ENCODE data around the gene USP24.

Gene USP24

GRCh38 chr1:55076356-55076755, 138.8 kb downstream of the USP24 start:
- Mint-ChIP-seq H3K4me3 (no peak overlapping the region), H3K27me3 (ENCODE audit: low read depth) (no peaks in the 10 kb centered on the region), H3K27ac (no peak overlapping the region), H3K9me3 (no peaks in the 10 kb centered on the region), H3K36me3 (ENCODE audit: low read depth) (peaks cover 77% of the 10 kb centered on the region), H3K4me1 (peaks cover 6% of the 10 kb centered on the region)
- TF ChIP-seq, protein P1, sequence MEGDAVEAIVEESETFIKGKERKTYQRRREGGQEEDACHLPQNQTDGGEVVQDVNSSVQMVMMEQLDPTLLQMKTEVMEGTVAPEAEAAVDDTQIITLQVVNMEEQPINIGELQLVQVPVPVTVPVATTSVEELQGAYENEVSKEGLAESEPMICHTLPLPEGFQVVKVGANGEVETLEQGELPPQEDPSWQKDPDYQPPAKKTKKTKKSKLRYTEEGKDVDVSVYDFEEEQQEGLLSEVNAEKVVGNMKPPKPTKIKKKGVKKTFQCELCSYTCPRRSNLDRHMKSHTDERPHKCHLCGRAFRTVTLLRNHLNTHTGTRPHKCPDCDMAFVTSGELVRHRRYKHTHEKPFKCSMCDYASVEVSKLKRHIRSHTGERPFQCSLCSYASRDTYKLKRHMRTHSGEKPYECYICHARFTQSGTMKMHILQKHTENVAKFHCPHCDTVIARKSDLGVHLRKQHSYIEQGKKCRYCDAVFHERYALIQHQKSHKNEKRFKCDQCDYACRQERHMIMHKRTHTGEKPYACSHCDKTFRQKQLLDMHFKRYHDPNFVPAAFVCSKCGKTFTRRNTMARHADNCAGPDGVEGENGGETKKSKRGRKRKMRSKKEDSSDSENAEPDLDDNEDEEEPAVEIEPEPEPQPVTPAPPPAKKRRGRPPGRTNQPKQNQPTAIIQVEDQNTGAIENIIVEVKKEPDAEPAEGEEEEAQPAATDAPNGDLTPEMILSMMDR (IDR thresholded peaks at IDR 0.05; ENCODE audit: unreplicated experiment in 3 of 3), result no peak

DNA sequence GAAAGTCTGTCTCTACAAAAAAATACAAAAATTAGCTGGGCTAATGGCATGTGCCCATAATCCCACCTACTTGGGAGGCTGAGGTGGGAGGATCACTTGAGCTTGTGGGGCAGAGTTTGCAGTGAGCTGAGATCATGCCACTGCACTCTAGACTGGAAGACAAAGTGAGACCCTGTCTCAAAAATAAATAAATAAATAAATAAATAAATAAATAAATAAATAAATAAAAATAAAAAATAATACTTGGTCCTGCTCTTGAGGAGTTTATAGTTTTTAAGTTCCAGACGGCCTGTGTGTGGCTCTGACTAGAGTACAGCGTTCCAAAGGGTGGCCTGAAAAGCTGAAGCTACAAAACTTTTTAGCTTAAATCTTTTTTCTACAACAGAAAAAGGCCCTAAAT, 140.7 kb downstream of the USP24 start:
- peaks cover 75% of the 10 kb centered on the region for H3K36me3 Mint-ChIP-seq (ENCODE audit: low read depth)
- H3K27me3 Mint-ChIP-seq (ENCODE audit: low read depth), result no peaks in the 10 kb centered on the region
- H3K4me3 Mint-ChIP-seq, result no peak overlapping the region
- H3K9me3 Mint-ChIP-seq, result no peaks in the 10 kb centered on the region
- TF ChIP-seq, protein P1 (IDR thresholded peaks at IDR 0.05; ENCODE audit: unreplicated experiment in 3 of 3), result no peak
- peaks cover 18% of the 10 kb centered on the region for H3K4me1 Mint-ChIP-seq
- H3K27ac Mint-ChIP-seq, result no peak overlapping the region

- Mint-ChIP-seq H3K4me1 (peaks cover 29% of the 10 kb centered on the region), H3K27me3 (ENCODE audit: low read depth) (no peaks in the 10 kb centered on the region), H3K27ac (no peak overlapping the region), H3K36me3 (ENCODE audit: low read depth) (peaks cover 74% of the 10 kb centered on the region), H3K9me3 (no peaks in the 10 kb centered on the region), H3K4me3 (no peak overlapping the region)
- TF ChIP-seq, protein P1 (IDR thresholded peaks at IDR 0.05; ENCODE audit: unreplicated experiment in 3 of 3), result no peak
Observed at GRCh38 chr1:55073187-55073916, 141.8 kb downstream of the USP24 start.

GRCh38 chr1:55071477-55071876, 143.7 kb downstream of the USP24 start:
- no peaks in the 10 kb centered on the region for H3K27me3 Mint-ChIP-seq (ENCODE audit: low read depth)
- H3K4me3 Mint-ChIP-seq, result no peak overlapping the region
- no peaks in the 10 kb centered on the region for H3K9me3 Mint-ChIP-seq
- TF ChIP-seq, protein P1 (IDR thresholded peaks at IDR 0.05; ENCODE audit: unreplicated experiment in 3 of 3), result peak in 2 of 3 experiments; percentile 34 to 56
- H3K36me3 Mint-ChIP-seq (ENCODE audit: low read depth), result peaks cover 72% of the 10 kb centered on the region
- H3K4me1 Mint-ChIP-seq, result peaks cover 38% of the 10 kb centered on the region
- no peak overlapping the region for H3K27ac Mint-ChIP-seq

DNA sequence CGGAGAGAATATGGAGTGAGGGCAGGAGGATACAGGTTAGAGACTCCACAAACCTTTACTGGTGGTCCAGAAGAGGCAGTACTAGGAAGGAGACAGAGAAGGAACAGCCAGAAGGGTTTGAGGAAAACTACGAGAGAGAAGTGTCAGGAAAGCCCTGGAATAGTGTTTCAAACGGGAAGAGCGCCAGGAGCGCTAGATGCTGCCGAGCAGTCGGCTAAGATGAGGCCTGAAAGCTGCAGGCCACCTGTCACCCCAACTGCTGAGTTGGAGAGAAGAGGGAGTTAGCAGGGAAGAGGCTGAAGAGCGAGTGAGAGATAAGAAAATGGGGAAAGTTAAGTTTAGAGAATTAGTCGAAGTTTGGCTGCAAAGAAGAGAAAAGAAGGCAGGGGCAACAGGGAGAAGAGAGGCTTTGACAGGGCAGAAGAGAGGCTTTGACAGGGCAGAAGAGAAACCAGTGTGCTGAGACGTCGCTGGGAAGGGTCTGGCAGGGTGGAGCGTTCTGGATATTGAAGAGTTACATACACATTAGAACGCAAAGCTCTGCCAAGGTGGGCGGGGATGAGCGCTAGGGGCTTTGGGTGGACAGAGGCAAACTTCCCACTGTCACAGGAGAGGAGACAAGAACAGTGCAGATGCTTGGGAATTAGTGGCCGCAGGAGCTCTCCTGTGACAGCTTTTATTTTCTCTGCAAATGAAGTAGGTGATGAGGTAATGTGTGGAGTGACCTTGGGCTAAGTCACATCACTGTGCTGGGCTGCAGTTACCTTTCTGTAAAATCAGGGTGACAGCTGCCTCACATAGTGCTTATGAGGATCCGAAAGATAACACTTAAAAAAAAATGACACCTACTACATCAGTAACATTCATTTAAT, 144.6 kb downstream of the USP24 start:
- Mint-ChIP-seq H3K36me3 (ENCODE audit: low read depth) (peaks cover 73% of the 10 kb centered on the region), H3K4me3 (peak overlapping the region in 1 of 3 experiments; percentile 17), H3K27me3 (ENCODE audit: low read depth) (no peaks in the 10 kb centered on the region), H3K9me3 (no peaks in the 10 kb centered on the region), H3K27ac (peak overlapping the region in 2 of 3 experiments; percentile 44 to 46), H3K4me1 (peaks cover 42% of the 10 kb centered on the region)
- TF ChIP-seq, protein P1 (IDR thresholded peaks at IDR 0.05; ENCODE audit: unreplicated experiment in 3 of 3), result no peak

All from nephron (organoid).